GM21529 (cell line): ENCODE data around the gene RALGAPA2.
A peak's percentile ranks its signal among the peaks of the same experiment; 100 is the strongest.

ENCODE experiments used
- ATAC-seq: cut with Tn5 transposase; IDR thresholded peaks from one replicate; pipeline ENCODE4 v1.9.1; 2021; ENCODE audit not compliant: unreplicated experiment

The RALGAPA2 gene

DNA sequence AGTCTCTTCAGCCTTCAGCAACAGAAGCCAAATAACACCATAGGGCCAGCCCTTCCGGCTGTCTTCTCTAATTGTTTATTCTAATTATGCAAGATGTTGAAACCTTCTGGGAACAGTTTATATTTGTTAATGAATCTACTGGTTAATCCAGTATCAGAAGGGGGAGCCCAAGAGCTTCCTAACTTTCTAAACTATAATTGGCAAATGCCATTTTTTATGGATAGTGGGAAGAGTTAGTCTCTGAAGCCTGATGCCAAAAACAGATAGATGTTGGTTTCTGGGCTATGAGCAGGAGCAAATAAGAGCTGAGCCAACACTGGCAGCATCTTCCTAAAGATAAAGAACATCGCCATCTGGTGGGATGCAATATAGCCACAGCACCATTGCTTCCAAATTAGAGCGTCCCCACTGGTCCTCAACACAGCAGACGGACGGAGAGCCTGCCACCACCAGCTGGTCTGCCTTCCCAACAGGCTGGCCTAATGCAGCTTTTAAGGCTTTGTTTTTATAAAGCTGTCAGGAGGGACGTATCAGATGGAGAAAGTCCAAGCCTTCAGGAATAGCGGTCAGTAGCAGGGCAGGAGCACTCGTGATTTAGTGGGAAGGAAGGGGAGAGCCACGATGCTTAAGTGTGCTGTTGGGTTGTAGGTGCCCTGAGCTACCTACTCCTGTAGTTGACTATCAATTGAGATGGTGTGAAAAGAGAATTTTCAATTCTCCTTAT lies 118.8 kb downstream of the RALGAPA2 start:
- peak; percentile 47 for ATAC-seq

DNA sequence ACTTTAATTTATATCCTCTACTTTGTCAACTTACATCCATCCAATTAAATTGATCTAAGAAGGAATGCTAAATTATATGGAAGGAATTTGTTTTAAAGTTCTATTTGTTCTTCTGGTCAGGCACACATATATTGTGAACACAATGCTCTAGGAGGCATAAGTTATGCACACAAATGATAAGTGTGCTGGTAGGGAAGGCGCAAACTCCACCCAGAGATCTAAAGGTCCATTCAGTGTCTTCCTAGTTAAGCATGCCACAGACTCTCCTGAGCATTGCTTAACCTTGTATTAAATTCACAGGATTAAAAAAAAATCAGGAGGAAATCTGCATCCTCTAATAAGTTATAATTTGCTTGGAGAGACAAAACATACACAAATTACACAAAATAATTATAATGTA lies 127.3 kb downstream of the RALGAPA2 start:
- ATAC-seq: no peak

DNA sequence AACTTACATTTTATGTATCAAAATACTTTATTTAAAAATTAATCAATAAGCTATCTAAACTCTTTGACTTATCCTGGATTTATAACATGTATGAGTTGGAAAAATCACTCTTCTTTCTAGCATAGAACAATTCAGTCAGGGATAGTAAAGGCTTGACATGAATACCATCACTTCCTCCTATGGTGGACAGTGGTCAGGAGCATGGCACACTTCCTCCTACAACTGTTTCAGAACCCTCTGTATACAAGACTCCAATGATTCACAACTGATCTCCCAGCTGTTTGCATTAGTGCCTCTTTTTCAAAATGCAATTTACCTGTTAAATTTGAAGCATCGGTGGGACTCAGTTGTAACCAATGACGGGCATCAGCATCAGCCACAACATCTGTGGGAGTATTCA lies 129.7 kb downstream of the RALGAPA2 start:
- no peak for ATAC-seq

DNA sequence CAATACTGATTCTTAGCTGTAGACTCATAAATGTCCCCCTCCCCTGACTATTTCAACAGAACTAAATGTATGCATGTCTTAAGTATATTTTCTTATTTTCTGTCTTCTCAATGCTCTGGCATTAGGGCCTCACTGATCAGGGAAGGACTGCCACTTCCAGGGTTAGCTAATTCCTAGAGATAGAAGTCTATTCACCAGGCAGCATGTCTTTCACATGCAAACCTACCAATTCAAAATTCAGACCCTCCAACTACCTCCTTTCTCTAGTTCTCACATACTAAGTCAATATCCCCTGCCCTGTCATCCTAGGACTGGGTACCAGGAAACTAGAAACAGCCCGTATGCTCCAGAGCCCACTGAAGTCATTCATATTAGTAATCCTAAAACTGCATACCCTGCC lies 132.3 kb downstream of the RALGAPA2 start:
- no peak for ATAC-seq

DNA sequence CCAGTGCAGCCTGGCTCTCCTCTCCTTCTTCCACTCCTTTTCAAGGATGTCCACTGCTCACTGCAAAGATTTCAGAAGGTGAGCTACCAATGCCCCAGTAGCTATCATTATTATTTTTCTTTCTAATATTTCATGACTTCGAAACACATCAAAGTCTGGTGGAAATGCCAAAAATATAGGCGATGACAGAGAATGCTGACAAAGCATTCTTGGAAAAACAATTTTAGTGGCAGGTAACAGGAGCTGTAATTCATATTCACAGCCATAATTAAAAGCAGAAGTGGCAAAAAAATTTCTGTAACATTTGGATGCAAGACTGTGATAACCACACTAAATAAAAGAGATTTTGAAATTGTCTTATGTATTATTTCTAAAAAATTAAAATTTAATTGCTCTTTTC lies 133.6 kb downstream of the RALGAPA2 start:
- ATAC-seq: no peak

DNA sequence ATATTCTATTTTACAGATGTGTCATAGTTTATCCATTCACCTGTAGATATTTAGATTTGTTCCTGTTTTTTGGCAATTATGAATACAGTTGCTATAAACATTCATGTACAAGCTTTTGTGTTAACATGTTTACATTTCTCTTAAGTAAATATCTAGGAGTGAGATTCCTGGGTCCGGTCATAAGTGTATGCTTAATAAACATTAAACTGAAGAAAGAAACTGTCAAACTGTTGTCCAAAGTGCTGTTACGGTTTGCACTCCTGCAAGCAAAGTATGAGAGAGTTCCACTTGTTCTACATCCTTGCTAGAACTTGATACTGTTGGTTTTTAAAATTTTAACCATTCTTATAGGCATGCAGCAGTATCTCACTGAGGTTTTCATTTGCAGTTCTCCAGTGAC lies 138.6 kb downstream of the RALGAPA2 start:
- ATAC-seq: no peak

DNA sequence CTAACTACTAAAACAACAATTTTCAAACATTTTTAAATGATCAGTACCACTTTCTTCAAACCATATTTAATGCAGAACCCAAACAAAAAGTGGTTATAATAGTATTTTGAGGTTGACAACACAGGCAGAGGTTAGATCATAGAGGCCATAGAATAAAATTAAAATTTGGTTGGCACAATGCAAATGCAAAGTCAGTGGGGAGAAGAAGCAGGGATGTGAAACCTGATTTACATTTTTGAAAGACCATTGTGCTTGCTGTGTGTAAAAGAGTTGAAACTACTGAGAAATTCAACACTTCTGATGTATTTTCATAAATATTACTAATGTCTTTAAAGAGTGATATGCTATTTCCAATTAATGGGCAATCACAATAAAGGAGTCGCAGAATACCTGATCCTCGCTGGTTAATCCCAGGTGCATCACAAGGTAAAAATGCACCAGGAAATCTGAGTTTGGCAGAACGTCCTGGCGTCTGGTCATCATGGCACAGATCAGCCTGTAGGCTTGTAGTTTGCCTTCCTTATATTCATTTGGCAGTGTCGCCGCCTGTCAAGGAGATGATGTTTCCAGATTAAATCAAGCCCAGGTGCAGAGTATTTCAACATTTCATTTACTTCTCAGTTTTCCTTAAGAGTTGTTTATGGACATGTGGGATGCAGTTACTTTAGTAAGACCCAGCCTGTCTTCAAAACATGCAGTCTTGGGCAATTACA lies 141.2 kb downstream of the RALGAPA2 start:
- ATAC-seq: no peak

DNA sequence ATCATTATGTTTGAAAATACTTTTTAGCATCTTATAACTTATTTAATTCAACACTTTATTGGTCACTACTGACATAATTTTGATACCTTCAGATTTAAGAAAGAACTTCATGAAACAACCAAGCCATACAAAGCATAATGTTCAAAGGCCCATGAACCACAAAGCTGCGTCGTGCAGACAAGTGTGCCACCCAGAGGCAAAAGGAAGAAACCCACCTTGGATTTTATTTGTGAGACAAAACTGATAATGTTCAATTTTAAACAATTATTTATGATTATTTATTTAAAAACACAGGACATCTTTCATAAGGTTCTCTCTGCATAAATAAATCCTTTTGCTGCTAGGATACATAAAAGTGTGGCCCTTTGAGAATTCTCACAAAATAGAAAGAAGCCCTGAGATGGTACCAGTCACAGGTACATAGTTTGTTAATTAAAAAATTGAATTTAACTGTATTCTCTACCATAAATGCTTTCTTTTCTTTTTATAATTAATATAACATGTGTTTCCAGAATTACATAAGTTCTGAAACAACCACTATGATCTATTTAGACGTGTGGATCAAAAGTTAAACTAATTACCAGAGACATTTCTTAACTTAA lies 143.7 kb downstream of the RALGAPA2 start:
- no peak for ATAC-seq

DNA sequence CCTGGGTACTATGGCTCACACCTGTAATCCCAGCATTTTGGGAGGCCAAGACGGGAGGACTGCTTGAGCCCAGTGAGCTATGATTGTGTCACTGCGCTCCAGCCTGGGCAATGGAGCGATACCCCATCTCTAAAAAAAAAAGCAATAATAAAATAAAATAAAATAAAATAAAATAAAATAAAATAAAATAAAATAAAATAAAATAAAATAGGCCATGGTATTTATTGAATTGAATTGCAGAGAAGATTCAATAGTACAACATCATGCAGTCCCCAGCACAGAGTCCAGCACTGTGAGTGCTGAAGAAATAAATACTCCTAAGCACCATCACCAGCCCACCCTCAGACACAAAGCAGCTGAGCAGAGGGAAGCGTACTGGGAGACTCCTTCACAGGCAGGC lies 144.7 kb downstream of the RALGAPA2 start:
- ATAC-seq: no peak

DNA sequence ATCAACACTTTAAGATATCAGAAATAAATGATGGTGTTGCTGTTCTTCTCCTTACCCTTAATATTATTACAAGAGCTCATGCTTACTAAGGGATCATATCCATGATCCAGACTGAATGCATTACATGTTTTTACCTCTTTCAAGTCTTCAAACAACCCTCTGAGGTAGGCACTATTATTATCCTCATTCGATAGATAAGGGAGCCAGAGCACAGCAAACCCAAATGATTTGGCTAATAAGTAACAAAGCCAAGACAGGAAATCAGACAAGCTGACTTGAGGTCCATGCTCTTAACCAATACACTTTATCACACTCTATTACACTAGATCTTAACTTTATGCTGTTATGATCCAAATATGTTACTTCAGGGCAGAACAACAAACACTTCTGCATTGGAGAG lies 145.9 kb downstream of the RALGAPA2 start:
- no peak for ATAC-seq

DNA sequence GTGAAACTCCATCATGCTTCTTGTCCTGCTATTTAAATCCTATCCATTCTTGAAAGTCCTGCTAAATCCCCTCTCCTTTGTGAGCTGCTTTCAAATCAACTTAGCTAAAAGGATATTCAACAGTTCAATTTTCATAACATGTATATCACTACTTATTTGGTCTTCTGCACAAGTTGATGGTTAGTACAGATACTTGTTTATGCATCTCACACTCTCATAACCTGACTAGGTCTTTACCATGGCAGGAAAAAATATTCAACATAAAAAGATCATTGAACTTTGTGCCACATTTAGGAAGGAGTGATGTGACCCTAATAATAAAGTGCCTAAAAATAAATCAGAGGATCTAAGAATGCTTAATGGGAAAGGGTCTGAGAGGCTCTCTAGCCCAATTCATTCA lies 148.2 kb downstream of the RALGAPA2 start:
- no peak for ATAC-seq

DNA sequence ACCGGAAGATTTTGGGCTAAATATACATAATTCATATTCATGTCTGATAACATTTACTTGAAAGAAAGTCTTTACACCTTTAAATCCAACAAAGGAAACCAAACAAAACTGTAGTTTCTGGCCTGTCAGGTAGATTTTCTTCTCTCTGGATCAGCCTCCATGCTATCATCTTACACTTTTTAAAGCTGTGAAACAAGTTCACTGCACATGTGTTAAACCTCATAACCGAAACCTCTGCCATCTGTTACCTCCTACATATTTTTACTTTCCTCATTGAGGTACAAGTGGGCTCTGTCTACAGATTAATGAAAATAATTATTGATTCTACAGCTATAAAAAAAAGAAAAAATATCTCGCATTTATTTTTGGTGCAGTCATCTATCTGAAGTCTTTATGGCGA lies 149.9 kb downstream of the RALGAPA2 start:
- no peak for ATAC-seq

DNA sequence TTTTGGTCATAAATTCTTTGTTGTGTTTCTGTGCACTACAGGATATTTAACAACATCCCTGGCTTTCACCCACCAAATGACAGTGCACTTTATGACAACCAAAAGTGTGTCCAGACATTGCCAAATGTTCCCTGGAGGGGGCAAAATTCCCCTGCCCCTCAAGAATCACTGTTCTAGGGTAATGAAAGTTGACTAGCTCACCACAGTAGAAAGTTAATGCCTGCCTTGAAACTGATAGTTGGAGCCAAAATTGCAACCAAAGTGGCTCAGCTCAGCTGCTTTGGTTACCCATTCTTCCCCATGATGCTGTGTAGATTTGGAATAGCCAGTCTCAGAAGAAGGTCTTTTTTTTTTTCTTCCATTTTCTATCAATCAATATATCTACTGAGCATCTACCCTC lies 150.6 kb downstream of the RALGAPA2 start:
- no peak for ATAC-seq

DNA sequence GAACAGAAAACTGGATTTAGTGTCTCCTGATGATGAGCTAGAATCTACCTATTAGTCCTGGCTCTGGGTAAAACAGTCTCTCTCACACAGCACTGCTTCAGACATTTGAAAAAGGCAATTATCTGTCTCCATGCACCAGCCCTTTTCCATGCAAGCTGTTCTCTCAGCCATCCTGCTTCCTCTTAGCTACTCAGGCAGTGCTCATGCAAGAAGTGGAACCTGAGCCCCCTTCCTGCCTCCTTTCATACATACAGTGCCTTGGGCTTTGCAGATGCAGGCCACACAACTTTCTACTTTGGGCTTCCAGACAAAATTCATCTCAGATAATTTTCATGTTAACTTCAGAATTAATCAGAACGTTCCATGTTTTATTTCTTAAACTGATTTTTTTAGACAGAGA lies 151.3 kb downstream of the RALGAPA2 start:
- ATAC-seq: no peak

DNA sequence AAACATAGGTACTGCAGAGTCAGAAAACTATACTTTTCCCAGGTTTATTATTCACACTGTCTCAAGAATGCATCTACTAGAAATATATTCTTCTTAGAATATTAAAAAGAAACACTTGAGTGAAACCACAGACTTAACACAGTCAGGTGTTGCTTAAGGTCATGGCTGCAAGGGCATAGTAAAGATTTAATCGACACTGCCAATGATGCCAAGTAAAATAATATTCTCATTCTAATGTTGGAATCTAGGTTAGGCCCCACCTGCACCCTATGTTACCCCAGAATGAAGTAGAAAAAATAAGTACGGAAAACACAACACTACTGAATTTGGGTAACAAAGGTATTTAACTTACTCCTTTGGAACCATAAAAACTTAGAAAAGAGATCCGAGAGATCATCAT lies 155.0 kb downstream of the RALGAPA2 start:
- ATAC-seq: no peak

DNA sequence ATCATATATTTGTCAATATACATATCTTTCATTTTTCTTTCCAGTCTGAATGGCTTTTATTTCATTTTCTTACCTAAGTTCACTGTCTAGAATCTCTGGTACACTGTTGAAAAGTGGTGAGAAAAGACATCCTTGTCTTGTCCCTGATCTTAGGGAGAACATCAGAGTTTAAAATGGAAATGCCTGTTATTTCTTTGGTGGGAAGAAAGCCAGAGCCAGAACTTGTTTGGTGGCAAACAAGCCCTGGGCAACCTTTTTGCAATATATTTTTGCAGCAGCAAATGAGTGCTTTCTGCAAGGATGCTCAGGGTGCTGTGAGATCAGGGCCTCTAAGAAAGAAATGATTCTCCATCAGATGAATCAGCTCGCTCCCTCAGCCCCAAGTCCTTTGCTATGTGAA lies 156.6 kb downstream of the RALGAPA2 start:
- no peak for ATAC-seq

DNA sequence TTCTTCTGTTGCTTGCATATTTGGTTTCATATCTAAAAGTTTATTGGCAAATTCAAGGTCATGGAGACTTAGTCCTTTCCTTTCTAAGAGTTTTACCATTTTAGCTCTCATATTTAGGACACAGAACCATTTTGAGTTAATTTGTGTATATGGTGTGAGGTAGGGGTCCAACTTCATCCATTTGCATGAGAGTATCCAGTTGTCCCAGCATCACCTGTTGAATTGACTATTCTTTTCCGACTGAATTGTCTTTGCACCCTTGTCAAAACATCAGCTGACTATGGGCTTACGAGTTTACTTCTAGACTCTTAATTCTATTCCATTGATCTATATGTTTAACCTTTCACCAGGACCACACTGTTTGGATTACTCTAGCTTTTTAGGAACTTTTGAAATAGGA lies 157.5 kb downstream of the RALGAPA2 start:
- no peak for ATAC-seq

DNA sequence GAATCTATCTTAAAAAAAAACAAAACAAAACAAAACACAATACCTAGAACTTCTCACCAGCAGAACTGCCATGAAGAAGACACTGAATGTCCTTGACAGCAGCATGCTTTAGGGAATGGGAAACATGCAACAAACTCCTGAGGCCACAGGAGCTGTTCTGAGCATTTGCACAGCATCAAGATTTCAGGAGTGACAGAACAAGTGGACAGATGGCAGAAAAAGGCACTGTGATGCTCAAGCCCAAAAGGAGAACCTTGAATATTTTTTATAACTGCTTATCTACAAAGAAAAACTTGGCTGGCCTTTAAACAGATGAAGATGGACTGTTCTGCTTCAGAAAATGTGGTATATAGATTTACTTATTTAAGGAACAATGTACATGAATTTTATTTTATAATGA lies 158.9 kb downstream of the RALGAPA2 start:
- ATAC-seq: no peak

DNA sequence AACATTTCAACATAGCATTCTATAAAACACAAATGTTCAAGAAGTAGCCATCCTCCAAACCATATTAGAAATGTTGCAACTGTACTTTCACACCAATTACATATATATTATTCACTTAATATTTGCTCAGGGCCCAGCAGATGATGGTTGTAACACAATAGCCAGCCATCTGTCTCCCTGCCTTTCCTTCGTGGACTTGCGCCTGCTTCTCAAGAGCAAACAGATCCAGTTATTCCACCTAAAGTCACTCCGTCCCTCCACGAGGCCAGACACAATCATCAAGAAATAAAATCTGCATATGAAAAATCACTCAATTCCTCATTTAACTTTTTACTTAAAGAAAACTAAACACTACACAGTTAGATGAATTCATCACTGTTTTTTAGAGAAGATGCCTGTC lies 160.4 kb downstream of the RALGAPA2 start:
- no peak for ATAC-seq

DNA sequence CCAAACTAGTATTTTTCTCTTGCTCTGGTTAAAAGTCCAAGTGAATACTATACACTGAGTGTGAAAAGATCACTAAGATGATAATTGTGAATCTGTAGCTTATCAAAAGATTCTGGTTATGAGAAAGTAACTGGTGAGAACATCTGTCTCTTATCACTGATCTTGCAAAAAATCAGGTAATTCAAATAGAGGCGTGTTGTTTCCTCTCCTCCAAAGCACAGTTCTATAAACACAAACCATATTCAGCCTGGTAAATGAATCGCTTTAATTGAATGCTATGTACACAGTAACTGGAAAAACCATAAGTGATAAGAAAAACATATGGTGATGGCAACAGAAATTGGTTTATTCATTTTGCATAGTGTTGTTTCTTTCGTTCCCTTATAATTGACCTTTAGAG lies 161.0 kb downstream of the RALGAPA2 start:
- no peak for ATAC-seq

DNA sequence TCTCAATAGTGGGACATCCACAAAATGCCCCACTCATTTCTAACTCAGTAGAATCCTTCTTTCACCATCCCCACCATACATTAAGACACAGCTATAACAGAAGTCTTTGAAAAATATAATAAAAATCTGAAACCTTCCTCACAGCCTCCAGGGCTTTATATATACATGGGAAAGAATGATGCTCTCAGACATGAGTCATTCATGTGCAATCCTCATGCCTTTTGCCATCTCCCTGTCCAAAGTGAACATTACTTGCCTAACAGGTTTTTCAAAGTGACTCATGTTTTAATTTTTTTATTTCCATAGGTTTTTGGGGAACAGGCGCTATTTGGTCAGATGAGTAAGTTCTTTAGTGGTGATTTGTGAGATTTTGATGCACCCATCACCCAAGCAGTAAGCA lies 162.7 kb downstream of the RALGAPA2 start:
- ATAC-seq: no peak

DNA sequence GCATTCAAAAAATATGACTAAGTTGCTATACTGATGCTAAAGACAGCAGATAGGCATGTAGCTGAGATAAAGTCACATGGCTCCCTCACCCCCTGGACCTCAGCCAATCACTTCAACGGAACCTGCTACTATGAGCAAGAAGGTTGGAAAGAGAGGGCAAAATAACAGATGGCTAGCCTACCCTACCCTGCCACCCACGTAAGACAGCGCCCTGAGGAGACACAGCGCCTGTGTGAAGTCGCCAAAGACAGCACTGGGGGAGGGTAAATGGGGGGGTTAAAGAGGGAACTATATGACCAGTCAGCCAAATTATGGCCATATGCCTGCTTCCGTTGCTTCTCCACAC lies 163.2 kb downstream of the RALGAPA2 start:
- ATAC-seq: no peak
